ENCODE results near the gene CPEB3. TPM values are rescaled to one million over a fixed set of nuclear protein-coding genes. Genes with fewer than 3 reads are reported as not detected.
A peak's percentile ranks its signal among the peaks of the same experiment; 100 is the strongest.
"Not testable (repeated sequence)": the region's sequence is repeated elsewhere in the genome, so short reads cannot be mapped to it uniquely, and the experiment has no call there.

The CPEB3 gene
- total and polyA plus RNA-seq, 3 experiments from 2014 or later, result 1.6 to 2.1 (median 2.1) TPM

DNA sequence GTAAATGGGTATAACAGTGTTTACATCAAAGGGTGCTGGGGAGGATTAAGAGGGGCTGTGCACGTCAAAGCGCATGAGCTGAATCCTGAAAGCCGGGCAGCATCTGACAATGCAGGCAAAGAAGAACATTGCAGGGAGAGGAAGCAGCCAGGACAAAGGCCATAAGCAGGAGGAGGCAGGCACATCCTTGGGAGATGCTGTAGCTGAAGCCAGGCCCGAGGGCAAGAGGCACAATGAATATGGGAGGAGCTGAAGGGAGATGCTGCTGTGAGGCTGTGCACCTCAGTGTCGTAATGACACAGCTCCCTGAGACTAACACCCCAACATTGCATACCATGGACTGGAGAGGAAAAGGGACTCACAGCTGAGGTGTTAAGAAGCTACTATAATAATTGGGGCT lies 238.1 kb downstream of the CPEB3 start:
- no peak for DNase-seq
- no peaks in the 10 kb centered on the region for H3K9me3 Mint-ChIP-seq
- H3K27me3 Mint-ChIP-seq, result no peaks in the 10 kb centered on the region
- Histone ChIP-seq H3K27me3 (ENCODE audit: insufficient read depth, low read length, poor library complexity, severe bottlenecking) (no peaks in the 10 kb centered on the region), H3K36me3 (ENCODE audit: insufficient read depth, low read length) (no peaks in the 10 kb centered on the region), H3K9me3 (ENCODE audit: low read length) (no peaks in the 10 kb centered on the region), H3K27ac (ENCODE audit: low read depth, low read length) (no peak overlapping the region), H3K4me3 (ENCODE audit: low read length) (no peak overlapping the region), H3K4me1 (ENCODE audit: insufficient read depth, low read length) (no peaks in the 10 kb centered on the region)
- POLR2A ChIA-PET, result no interaction called here
- no peak overlapping the region for H3K27ac Mint-ChIP-seq
- H3K36me3 Mint-ChIP-seq, result peaks cover 3 to 24% (median 11%) of the 10 kb centered on the region in 3 donors
- H3K4me1 Mint-ChIP-seq, result peaks cover 8 to 13% (median 10%) of the 10 kb centered on the region in 3 donors
- CTCF ChIA-PET, result no interaction called here
- no peak overlapping the region for H3K4me3 Mint-ChIP-seq

DNA sequence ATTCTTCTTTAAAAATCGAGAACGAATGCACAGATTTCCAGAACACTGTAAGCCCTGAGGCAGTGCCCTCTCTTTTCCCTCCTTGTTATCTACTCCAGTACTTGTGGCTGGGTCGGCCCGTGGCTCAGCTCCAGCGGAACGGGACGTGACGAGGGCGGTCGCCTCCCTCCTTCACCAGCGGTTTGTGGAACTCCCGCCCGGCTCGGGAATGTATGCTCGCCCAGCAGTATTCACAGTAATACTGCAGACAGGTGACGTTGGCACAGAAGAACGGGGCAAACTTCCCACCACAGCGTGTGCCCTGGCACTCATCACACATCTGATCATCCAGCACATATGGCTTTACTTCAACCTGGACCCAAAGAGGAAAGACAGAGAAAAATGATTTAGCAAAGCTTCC lies 238.8 kb downstream of the CPEB3 start:
- peaks cover 3 to 24% (median 11%) of the 10 kb centered on the region in 3 donors for H3K36me3 Mint-ChIP-seq
- ChIA-PET POLR2A (no interaction called here), CTCF (no interaction called here)
- Histone ChIP-seq H3K27ac (ENCODE audit: low read depth, low read length) (no peak overlapping the region), H3K4me3 (ENCODE audit: low read length) (no peak overlapping the region), H3K27me3 (ENCODE audit: insufficient read depth, low read length, poor library complexity, severe bottlenecking) (no peaks in the 10 kb centered on the region), H3K36me3 (ENCODE audit: insufficient read depth, low read length) (no peaks in the 10 kb centered on the region), H3K4me1 (ENCODE audit: insufficient read depth, low read length) (no peaks in the 10 kb centered on the region), H3K9me3 (ENCODE audit: low read length) (no peaks in the 10 kb centered on the region)
- no peaks in the 10 kb centered on the region for H3K9me3 Mint-ChIP-seq
- peaks cover 11 to 16% (median 15%) of the 10 kb centered on the region in 3 donors for H3K4me1 Mint-ChIP-seq
- no peak overlapping the region for H3K27ac Mint-ChIP-seq
- no peak overlapping the region for H3K4me3 Mint-ChIP-seq
- H3K27me3 Mint-ChIP-seq, result no peaks in the 10 kb centered on the region
- no peak for DNase-seq

DNA sequence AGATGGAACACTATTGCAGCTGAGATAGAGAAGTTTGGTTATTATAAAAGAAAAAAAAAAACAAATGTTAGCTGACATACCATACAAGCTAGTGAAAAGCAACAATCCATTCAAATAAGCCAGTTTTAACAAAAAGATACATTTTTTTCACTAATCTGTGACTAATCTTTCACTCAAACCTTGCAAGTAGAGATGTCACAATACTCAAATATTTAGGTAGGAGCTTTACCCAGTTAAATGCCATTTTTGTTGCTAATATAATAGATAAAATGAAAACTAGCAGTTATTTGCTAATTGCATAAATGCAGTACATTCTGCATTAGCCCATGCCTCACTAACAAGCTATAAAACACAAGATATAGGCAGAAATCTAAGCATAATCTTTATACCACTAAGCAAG lies 243.7 kb downstream of the CPEB3 start:
- Histone ChIP-seq H3K27ac (ENCODE audit: low read depth, low read length) (no peak overlapping the region), H3K27me3 (ENCODE audit: insufficient read depth, low read length, poor library complexity, severe bottlenecking) (no peaks in the 10 kb centered on the region), H3K9me3 (ENCODE audit: low read length) (no peaks in the 10 kb centered on the region), H3K4me1 (ENCODE audit: insufficient read depth, low read length) (no peaks in the 10 kb centered on the region), H3K4me3 (ENCODE audit: low read length) (no peak overlapping the region), H3K36me3 (ENCODE audit: insufficient read depth, low read length) (no peaks in the 10 kb centered on the region)
- H3K36me3 Mint-ChIP-seq, result peaks cover 1 to 8% (median 1%) of the 10 kb centered on the region in 3 donors
- no peak for DNase-seq
- CTCF ChIA-PET, result no interaction called here
- H3K9me3 Mint-ChIP-seq, result no peaks in the 10 kb centered on the region
- H3K27me3 Mint-ChIP-seq, result no peaks in the 10 kb centered on the region
- POLR2A ChIA-PET, result no interaction called here
- peaks cover 11 to 19% (median 14%) of the 10 kb centered on the region in 3 donors for H3K4me1 Mint-ChIP-seq
- peak overlapping the region in 2 of 8 donors; percentile 32 to 76 for H3K27ac Mint-ChIP-seq
- no peak overlapping the region for H3K4me3 Mint-ChIP-seq

DNA sequence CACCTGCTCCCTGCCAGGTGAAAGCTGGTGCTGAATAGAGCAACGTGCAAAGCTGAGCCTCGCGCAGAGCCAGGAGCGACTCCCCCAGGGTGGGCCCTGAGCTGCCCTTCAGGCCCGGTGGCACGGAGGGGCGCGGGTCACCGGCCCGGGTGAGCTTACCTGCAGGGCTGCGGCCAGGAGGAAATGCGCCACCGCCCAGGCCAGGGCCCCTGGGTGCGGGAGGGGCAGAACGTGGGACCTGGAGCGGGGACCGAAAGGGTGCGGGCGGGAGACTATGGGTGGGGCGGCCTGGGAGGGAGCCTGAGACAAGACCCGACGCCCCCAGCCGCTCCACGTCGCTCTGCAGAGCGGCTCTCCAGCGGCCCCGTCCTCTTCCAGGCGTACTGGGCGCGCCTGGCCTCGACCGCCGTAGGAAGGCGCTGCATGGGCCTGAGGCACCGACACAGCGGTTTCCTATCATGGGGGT lies 245.2 kb downstream of the CPEB3 start:
- H3K9me3 Mint-ChIP-seq, result no peaks in the 10 kb centered on the region
- no peaks in the 10 kb centered on the region for H3K4me1 ChIP-seq (ENCODE audit: insufficient read depth, low read length)
- H3K36me3 ChIP-seq (ENCODE audit: insufficient read depth, low read length), result no peaks in the 10 kb centered on the region
- CTCF ChIA-PET, result no interaction called here
- H3K4me1 Mint-ChIP-seq, result peaks cover 11 to 19% (median 14%) of the 10 kb centered on the region in 3 donors
- DNase-seq, result no peak
- no peaks in the 10 kb centered on the region for H3K27me3 Mint-ChIP-seq
- no peak overlapping the region for H3K27ac Mint-ChIP-seq
- no peak overlapping the region for H3K4me3 ChIP-seq (ENCODE audit: low read length)
- no peaks in the 10 kb centered on the region for H3K27me3 ChIP-seq (ENCODE audit: insufficient read depth, low read length, poor library complexity, severe bottlenecking)
- POLR2A ChIA-PET, result no interaction called here
- no peak overlapping the region for H3K27ac ChIP-seq (ENCODE audit: low read depth, low read length)
- peaks cover 0 to 1% (median 0%) of the 10 kb centered on the region in 3 donors for H3K36me3 Mint-ChIP-seq
- no peaks in the 10 kb centered on the region for H3K9me3 ChIP-seq (ENCODE audit: low read length)
- H3K4me3 Mint-ChIP-seq, result no peak overlapping the region

DNA sequence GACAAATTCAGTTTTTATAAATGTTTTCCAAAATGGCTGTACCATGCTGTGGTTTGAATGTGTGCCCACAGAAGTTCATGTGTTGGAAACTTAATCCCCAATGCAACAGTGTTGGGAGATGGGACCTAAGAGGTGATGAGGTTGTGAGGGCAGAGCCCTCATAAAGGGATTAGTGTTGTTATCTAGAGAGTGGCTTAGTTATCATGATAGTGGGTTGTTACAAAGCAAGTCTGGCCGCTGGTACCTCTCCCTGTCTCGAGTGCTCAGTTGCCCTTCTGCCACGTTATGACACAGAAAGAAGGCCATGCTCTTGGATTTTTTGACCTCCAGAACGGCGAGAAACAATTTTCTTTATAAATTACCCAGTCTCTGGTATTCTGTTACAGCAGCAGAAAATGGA lies 248.3 kb downstream of the CPEB3 start:
- no peaks in the 10 kb centered on the region for H3K9me3 ChIP-seq (ENCODE audit: low read length)
- Mint-ChIP-seq H3K9me3 (no peaks in the 10 kb centered on the region), H3K4me1 (peaks cover under 1 to 7% (median 3%) of the 10 kb centered on the region in 3 donors), H3K4me3 (no peak overlapping the region), H3K27me3 (no peaks in the 10 kb centered on the region), H3K27ac (no peak overlapping the region), H3K36me3 (peaks cover 0 to 1% (median 0%) of the 10 kb centered on the region in 3 donors)
- no peaks in the 10 kb centered on the region for H3K4me1 ChIP-seq (ENCODE audit: insufficient read depth, low read length)
- CTCF ChIA-PET, result no interaction called here
- no peak for DNase-seq
- POLR2A ChIA-PET, result no interaction called here
- H3K4me3 ChIP-seq (ENCODE audit: low read length), result no peak overlapping the region
- H3K27me3 ChIP-seq (ENCODE audit: insufficient read depth, low read length, poor library complexity, severe bottlenecking), result no peaks in the 10 kb centered on the region
- no peak overlapping the region for H3K27ac ChIP-seq (ENCODE audit: low read depth, low read length)
- no peaks in the 10 kb centered on the region for H3K36me3 ChIP-seq (ENCODE audit: insufficient read depth, low read length)

DNA sequence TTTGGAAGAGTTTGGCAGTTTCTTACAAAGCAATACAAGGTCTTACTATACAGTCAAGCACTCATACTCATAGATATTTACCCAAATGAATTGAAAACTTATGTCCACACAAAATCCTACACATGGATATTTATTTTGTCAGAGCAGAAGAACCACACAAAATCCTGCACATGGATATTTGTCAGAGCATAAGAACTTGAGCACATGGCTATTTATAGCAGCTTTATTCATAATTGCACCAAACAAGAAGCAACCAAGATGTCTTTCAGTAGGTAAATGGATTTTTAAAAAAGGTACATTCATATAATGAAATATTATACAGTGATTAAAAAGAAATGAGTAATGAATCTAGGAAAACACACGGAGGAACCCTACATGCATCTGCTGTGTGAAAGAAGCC lies 251.9 kb downstream of the CPEB3 start:
- no peak overlapping the region for H3K4me3 Mint-ChIP-seq
- POLR2A ChIA-PET, result interaction anchor here (0.6 kb wide), 1 partner anchor 115 kb away, joined by 3 read pairs; no protein-coding TSS in a partner anchor
- Histone ChIP-seq H3K27ac (ENCODE audit: low read depth, low read length) (no peak overlapping the region), H3K9me3 (ENCODE audit: low read length) (no peaks in the 10 kb centered on the region), H3K4me3 (ENCODE audit: low read length) (no peak overlapping the region), H3K4me1 (ENCODE audit: insufficient read depth, low read length) (no peaks in the 10 kb centered on the region), H3K27me3 (ENCODE audit: insufficient read depth, low read length, poor library complexity, severe bottlenecking) (no peaks in the 10 kb centered on the region), H3K36me3 (ENCODE audit: insufficient read depth, low read length) (no peaks in the 10 kb centered on the region)
- no peak overlapping the region for H3K27ac Mint-ChIP-seq
- no peaks in the 10 kb centered on the region for H3K4me1 Mint-ChIP-seq
- no peaks in the 10 kb centered on the region for H3K27me3 Mint-ChIP-seq
- DNase-seq, result no peak
- peaks cover 3 to 9% (median 5%) of the 10 kb centered on the region in 3 donors for H3K36me3 Mint-ChIP-seq
- H3K9me3 Mint-ChIP-seq, result no peaks in the 10 kb centered on the region
- CTCF ChIA-PET, result no interaction called here

DNA sequence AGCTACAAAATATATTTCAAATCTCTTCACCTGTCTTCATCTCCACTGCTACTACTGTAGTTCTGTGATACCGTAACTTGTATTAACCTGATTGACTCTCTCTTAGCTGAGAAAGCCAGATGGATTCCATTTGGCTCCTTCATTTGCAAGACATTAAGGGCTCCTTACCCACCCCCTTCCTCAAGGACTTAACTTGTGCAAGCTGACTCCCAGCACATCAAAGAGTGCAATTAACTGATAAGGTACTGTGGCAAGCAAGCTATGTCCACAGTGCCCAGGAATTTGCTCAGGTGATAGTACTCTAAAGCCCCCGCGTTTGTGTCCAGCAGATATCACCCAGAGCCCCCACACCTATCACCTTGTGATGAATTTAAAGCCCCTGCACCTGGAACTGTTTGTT lies 257.8 kb downstream of the CPEB3 start:
- H3K9me3 ChIP-seq (ENCODE audit: low read length); H3K27me3 ChIP-seq (ENCODE audit: insufficient read depth, low read length, poor library complexity, severe bottlenecking); H3K4me3 Mint-ChIP-seq; POLR2A ChIA-PET; H3K4me3 ChIP-seq (ENCODE audit: low read length); CTCF ChIA-PET; H3K36me3 ChIP-seq (ENCODE audit: insufficient read depth, low read length); DNase-seq; H3K4me1 ChIP-seq (ENCODE audit: insufficient read depth, low read length); H3K27ac ChIP-seq (ENCODE audit: low read depth, low read length); H3K27me3 Mint-ChIP-seq; H3K4me1 Mint-ChIP-seq; H3K9me3 Mint-ChIP-seq: not testable (repeated sequence)
- Mint-ChIP-seq H3K36me3 (peaks cover 22 to 45% (median 28%) of the 10 kb centered on the region in 3 donors), H3K27ac (peak overlapping the region in 1 of 8 donors; percentile 66)

DNA sequence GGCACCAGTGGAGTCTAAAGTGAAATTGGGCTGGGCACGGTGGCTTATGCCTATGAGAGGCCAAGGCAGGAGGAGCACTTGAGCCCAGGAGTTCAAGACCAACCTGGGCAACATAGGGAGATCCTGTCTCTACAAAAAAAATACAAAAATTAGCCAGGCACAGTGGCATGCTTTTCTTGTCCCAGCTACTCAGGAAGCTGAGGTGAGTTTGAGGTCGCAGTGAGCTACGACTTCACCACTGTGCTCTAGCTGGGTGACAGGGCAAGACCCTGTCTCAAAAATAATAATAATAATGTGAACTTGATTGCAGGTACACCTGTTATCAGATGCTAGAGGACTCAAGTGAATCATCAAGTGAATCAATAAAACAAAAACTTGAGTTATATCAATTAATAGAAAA lies 259.3 kb downstream of the CPEB3 start:
- CTCF ChIA-PET, result no interaction called here
- Histone ChIP-seq H3K36me3 (ENCODE audit: insufficient read depth, low read length) (peaks cover 17% of the 10 kb centered on the region), H3K4me1 (ENCODE audit: insufficient read depth, low read length) (no peaks in the 10 kb centered on the region), H3K27ac (ENCODE audit: low read depth, low read length) (no peak overlapping the region), H3K4me3 (ENCODE audit: low read length) (no peak overlapping the region), H3K27me3 (ENCODE audit: insufficient read depth, low read length, poor library complexity, severe bottlenecking) (no peaks in the 10 kb centered on the region), H3K9me3 (ENCODE audit: low read length) (no peaks in the 10 kb centered on the region)
- H3K36me3 Mint-ChIP-seq, result peaks cover 25 to 60% (median 43%) of the 10 kb centered on the region in 3 donors
- no peaks in the 10 kb centered on the region for H3K27me3 Mint-ChIP-seq
- H3K4me1 Mint-ChIP-seq, result peaks cover 0 to 6% (median 0%) of the 10 kb centered on the region in 3 donors
- no peak for DNase-seq
- no peaks in the 10 kb centered on the region for H3K9me3 Mint-ChIP-seq
- POLR2A ChIA-PET, result no interaction called here
- H3K4me3 Mint-ChIP-seq, result no peak overlapping the region
- no peak overlapping the region for H3K27ac Mint-ChIP-seq

DNA sequence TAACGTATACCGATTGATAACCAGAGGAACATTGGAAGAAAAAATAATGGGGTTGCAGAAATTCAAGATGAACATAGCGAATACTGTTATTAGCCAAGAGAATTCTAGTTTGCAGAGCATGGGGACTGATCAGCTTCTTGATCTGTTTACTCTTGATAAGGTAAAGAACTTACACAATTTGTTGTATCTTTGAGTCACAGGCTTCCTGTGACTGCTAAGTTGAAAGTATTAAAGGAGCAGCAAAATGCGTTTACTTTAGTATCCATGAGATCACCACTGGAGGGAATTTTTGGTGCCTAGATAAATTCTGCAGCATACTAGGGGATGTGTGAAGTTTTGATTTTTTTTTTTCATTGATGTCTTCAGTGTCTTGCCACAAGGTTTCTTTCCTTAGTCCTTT lies 263.7 kb downstream of the CPEB3 start:
- CTCF ChIA-PET, result no interaction called here
- POLR2A ChIA-PET, result no interaction called here
- Mint-ChIP-seq H3K27ac (peak overlapping the region in 2 of 8 donors; percentile 24 to 51), H3K4me3 (no peak overlapping the region), H3K36me3 (peaks cover 12 to 81% (median 39%) of the 10 kb centered on the region in 3 donors), H3K9me3 (no peaks in the 10 kb centered on the region), H3K4me1 (peaks cover 0 to 6% (median 0%) of the 10 kb centered on the region in 3 donors), H3K27me3 (no peaks in the 10 kb centered on the region)
- H3K36me3 ChIP-seq (ENCODE audit: insufficient read depth, low read length), result peaks cover 30% of the 10 kb centered on the region
- no peak overlapping the region for H3K4me3 ChIP-seq (ENCODE audit: low read length)
- H3K4me1 ChIP-seq (ENCODE audit: insufficient read depth, low read length), result no peaks in the 10 kb centered on the region
- no peaks in the 10 kb centered on the region for H3K27me3 ChIP-seq (ENCODE audit: insufficient read depth, low read length, poor library complexity, severe bottlenecking)
- H3K27ac ChIP-seq (ENCODE audit: low read depth, low read length), result no peak overlapping the region
- no peaks in the 10 kb centered on the region for H3K9me3 ChIP-seq (ENCODE audit: low read length)
- no peak for DNase-seq
